ENCODE data around the gene AUP1. TPM values are rescaled to one million over a fixed set of nuclear protein-coding genes. Genes with fewer than 3 reads are reported as not detected.

Gene AUP1
- total and polyA plus RNA-seq, 9 of the 15 experiments (the other 6 are each of a cell fraction or from before 2014, with no cell fraction given), result 70.7 to 245 (median 165) TPM

GRCh38 chr2:74548900-74549826 is 19.7 kb upstream of the AUP1 start (continued):
- TF ChIP-seq BCL6 (CRISPR knock-in tag; IDR thresholded peaks at IDR 0.05) (no peak), ARHGAP35 (IDR thresholded peaks at IDR 0.05; ENCODE audit: partially characterized antibody) (no peak), TOE1 (IDR thresholded peaks at IDR 0.05; ENCODE audit: borderline replicate concordance) (no peak), TOE1 (CRISPR knock-in tag; IDR thresholded peaks at IDR 0.05; ENCODE audit: borderline replicate concordance, low read depth) (no peak), ZNF24 (IDR thresholded peaks at IDR 0.05) (no peak), ATF3 (IDR thresholded peaks at IDR 0.05) (no peak), ATF3 (CRISPR knock-in tag; conservative IDR thresholded peaks at IDR 0.05) (no peak), RBM34 (IDR thresholded peaks at IDR 0.05; ENCODE audit: borderline replicate concordance, insufficient read depth, low read length) (no peak), TFAP4 (CRISPR knock-in tag; IDR thresholded peaks at IDR 0.05; ENCODE audit: borderline replicate concordance) (peak; percentile 41; the same call in 1 of the 2 replicates), TAF7 (tag; IDR thresholded peaks at IDR 0.05) (no peak), ZNF311 (CRISPR knock-in tag; IDR thresholded peaks at IDR 0.05) (no peak), CEBPZ (IDR thresholded peaks at IDR 0.05; ENCODE audit: borderline replicate concordance, low read depth, low read length) (no peak), SIX5 (IDR thresholded peaks at IDR 0.05; ENCODE audit: borderline replicate concordance in 1 of 2, insufficient read depth in 1 of 2, low read depth in 1 of 2, low read length in 2 of 2) (no peak), ZKSCAN1 (IDR thresholded peaks at IDR 0.05; ENCODE audit: low read depth, low read length) (no peak), ZC3H4 (CRISPR knock-in tag; IDR thresholded peaks at IDR 0.05; ENCODE audit: borderline replicate concordance) (no peak), CCAR2 (IDR thresholded peaks at IDR 0.05; ENCODE audit: low read depth, low read length) (no peak), ZNF408 (CRISPR knock-in tag; IDR thresholded peaks at IDR 0.05; ENCODE audit: low read depth) (no peak), GATAD2B (IDR thresholded peaks at IDR 0.05; ENCODE audit: borderline replicate concordance) (peak; percentile 90; the same call in 1 of the 2 replicates), TSHZ1 (CRISPR knock-in tag; IDR thresholded peaks at IDR 0.05) (no peak)

Measured in K562 (cell line).